ENCODE measurements around the gene TBCA. TPM values are rescaled to one million over a fixed set of nuclear protein-coding genes. Genes with fewer than 3 reads are reported as not detected.
A peak's percentile ranks its signal among the peaks of the same experiment; 100 is the strongest.

Gene TBCA, protein sequence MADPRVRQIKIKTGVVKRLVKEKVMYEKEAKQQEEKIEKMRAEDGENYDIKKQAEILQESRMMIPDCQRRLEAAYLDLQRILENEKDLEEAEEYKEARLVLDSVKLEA
- total RNA-seq: 100 to 1,000 TPM; 163 to 167 TPM

DNA sequence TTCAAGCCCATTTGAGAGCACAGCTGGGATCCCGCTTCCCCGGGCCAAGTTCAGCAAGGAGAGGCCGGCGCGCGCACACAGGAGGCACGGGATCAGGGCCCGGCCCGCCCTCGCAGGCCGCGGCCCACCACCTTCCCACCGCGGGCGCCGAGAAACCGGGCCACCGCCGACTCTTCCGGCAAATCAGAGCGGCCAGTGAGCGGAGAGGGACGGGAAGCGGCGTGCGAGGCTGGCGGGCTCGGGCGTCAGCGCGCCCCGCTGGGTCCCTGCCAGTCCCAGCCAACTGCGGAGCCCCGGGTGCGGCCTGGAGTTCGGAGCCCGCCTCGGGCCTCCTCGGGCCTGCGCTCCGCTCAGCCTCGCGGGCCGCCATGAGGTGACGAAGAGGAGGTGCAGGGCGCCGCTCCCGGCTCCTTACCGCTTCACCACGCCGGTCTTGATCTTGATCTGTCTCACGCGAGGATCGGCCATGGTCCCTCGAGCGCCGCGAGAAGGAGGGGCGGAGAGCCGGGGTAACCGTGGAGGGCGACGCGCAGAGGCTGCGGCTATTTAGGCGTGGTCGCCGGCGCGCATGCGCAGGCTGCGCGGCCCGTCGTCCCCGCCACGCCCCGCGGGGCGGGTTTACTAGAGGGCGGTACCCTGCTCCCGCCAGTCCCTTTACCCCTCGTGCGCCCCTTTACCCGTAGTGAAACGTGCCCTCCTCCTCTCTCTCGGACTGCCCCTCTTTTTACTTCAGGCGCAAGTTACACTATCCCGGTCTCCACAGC is at the start of gene TBCA:
TSS of gene TBCA (minus strand) at position 550 of the 764 bp plus-strand sequence. CDS start at position 468, 82 bp downstream.
- Mint-ChIP-seq H3K4me1 (peaks cover 52% of the 10 kb centered on the region), H3K27ac (peak within 1 kb of the TSS; percentile 96), H3K4me3 (peak within 1 kb of the TSS; percentile 83), H3K27me3 (no peaks in the 10 kb centered on the region), H3K36me3 (ENCODE audit: low read depth) (peaks cover 28% of the 10 kb centered on the region), H3K9me3 (no peaks in the 10 kb centered on the region)
- ChIA-PET POLR2A (no interaction called here), CTCF (no interaction called here)
- DNase-seq: peak; percentile 91

DNA sequence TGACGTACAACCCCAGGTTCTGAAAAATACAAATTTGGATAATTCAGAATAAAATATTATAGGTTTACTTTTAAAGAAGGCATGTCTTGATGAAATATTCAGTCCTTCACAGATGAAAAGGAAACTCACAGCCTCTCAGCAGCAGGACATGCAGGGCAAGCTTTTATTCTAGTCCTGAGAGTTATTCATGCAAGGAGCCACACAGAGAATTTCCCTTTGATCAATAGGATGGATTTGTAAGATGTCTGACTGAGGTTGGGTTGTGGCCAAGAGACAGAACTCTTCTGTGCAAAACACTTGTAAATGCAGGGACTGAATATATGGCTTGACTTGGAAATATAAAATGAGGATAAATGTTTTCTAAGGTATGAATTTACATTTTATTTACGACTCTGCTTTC is 48.8 kb upstream of the TBCA start:
- ChIA-PET POLR2A (no interaction called here), CTCF (interaction anchor here (1.2 kb wide), 1 partner anchor 32 kb away, joined by 3 read pairs; no protein-coding TSS in a partner anchor)
- no peaks in the 10 kb centered on the region for H3K4me1 Mint-ChIP-seq
- H3K9me3 Mint-ChIP-seq: no peaks in the 10 kb centered on the region
- DNase-seq: no peak
- H3K36me3 Mint-ChIP-seq (ENCODE audit: low read depth): no peaks in the 10 kb centered on the region
- H3K27me3 Mint-ChIP-seq: peaks cover 23% of the 10 kb centered on the region
- H3K4me3 Mint-ChIP-seq: no peak overlapping the region
- H3K27ac Mint-ChIP-seq: no peak overlapping the region

DNA sequence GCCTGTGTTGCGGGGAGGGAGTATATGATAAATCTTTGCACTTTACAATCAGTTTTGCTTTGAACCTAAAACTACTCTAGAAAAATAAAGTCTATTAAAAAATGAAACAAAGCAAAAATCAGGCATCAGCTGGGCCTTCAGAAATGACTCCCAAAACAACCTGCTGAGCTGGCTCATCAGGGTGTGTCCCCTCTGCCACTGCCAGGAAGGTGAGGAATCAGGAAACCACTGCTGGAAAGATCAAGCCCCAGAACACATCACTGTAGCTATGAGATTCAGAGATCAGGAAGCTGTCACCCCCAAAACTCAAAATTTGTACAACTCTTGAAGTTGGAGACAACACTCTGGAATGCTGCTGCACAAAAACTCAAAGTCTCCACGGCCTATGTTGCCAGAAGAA is 40.5 kb upstream of the TBCA start:
- no peaks in the 10 kb centered on the region for H3K36me3 Mint-ChIP-seq (ENCODE audit: low read depth)
- H3K9me3 Mint-ChIP-seq: no peaks in the 10 kb centered on the region
- CTCF ChIA-PET: no interaction called here
- H3K27ac Mint-ChIP-seq: no peak overlapping the region
- no peaks in the 10 kb centered on the region for H3K4me1 Mint-ChIP-seq
- no peak overlapping the region for H3K4me3 Mint-ChIP-seq
- no peaks in the 10 kb centered on the region for H3K27me3 Mint-ChIP-seq
- POLR2A ChIA-PET: no interaction called here
- no peak for DNase-seq

DNA sequence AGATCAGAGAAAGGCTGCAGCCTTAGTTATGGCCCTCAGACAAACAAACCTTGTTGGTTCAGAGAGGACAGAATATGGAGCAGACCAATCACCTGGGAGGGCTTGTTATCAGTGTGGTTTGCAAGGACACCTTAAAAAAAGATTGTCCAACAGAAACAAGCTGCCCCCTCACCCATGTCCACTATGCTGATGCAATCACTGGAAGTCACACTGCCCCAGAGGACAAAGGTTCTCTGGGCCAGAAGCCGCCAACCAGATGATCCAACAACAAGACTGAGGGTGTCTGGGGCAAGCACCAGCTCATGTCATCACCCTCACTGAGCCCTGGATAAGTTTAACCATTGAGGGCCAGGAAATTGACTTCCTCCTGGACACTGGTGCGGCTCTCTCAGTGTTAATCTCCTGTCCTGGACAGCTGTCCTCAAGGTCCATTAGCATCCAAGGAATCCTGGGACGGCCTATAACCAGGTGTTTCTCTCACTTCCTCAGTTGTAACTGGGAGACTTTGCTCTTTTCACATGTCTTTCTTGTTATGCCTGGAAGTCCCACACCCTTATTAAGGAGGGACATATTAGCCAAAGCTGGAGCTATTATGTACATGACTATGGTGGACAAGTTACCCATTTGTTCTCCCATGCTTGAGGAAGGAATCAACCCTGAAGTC is 36.9 kb upstream of the TBCA start:
- Mint-ChIP-seq H3K36me3 (ENCODE audit: low read depth) (no peaks in the 10 kb centered on the region), H3K4me3 (no peak overlapping the region), H3K27me3 (no peaks in the 10 kb centered on the region), H3K4me1 (no peaks in the 10 kb centered on the region), H3K27ac (no peak overlapping the region), H3K9me3 (peaks cover 19% of the 10 kb centered on the region)
- CTCF ChIA-PET: no interaction called here
- DNase-seq: no peak
- POLR2A ChIA-PET: no interaction called here

DNA sequence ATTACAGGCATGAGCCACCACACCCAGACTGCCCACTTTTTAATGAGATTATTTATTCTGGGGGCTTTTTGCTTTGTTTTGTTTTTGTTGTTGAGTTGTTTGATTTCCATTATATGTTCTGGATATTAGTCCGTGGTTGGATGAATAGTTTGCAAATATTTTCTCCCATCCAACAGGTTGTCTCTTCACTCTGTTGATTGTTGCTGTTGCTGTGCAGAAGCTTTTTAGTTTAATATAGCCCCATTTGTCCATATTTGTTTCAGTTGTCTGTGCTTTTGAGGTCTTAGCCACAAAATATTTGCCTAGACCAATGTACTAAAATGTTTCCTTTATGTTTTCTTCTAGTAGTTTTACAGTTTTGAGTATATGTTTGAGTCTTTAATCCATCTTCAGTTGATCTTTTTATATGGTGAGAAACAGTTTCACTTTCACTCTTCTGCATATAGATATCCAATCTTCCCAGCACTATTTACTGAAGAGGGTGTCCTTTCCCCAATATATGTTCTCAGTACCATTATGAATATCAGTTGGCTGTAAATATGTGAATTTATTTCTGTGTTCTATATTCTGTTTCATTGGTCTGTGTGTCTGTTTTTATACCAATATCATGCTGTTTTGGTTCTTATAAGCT is 30.2 kb upstream of the TBCA start:
- CTCF ChIA-PET: no interaction called here
- peak overlapping the region; percentile 21 for H3K4me3 Mint-ChIP-seq

DNA sequence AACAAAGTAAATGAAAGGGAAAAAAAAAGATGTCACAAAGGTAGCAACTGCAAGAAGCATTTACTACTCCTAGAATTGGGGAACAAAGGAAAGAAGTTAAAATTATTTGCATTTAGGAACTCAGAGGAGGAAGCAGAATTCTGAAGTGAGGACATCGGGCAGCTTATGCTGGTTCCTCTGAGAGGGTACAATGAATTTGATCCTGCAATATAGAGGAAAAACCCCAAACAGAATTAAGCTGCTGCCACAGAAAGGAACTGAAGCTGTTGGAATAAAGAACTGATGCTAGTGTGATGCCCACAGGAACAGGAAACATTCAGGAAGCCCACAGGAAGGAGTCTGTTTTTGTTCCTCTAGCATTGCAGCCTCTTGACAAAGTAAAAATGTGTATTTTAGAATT is 22.3 kb upstream of the TBCA start:
- DNase-seq: no peak
- H3K9me3 Mint-ChIP-seq: peaks cover 16% of the 10 kb centered on the region
- H3K4me1 Mint-ChIP-seq: peaks cover 5% of the 10 kb centered on the region
- ChIA-PET POLR2A (no interaction called here), CTCF (no interaction called here)
- peaks cover 42% of the 10 kb centered on the region for H3K27me3 Mint-ChIP-seq
- no peaks in the 10 kb centered on the region for H3K36me3 Mint-ChIP-seq (ENCODE audit: low read depth)
- no peak overlapping the region for H3K27ac Mint-ChIP-seq
- H3K4me3 Mint-ChIP-seq: no peak overlapping the region

More for the DNA sequence above, 30.2 kb upstream of the TBCA start:
- POLR2A ChIA-PET: no interaction called here
- H3K36me3 Mint-ChIP-seq (ENCODE audit: low read depth): no peaks in the 10 kb centered on the region
- H3K27me3 Mint-ChIP-seq: peaks cover 7% of the 10 kb centered on the region
- peaks cover 10% of the 10 kb centered on the region for H3K4me1 Mint-ChIP-seq
- no peak for DNase-seq
- H3K9me3 Mint-ChIP-seq: peaks cover 25% of the 10 kb centered on the region
- H3K27ac Mint-ChIP-seq: peak overlapping the region; percentile 76

DNA sequence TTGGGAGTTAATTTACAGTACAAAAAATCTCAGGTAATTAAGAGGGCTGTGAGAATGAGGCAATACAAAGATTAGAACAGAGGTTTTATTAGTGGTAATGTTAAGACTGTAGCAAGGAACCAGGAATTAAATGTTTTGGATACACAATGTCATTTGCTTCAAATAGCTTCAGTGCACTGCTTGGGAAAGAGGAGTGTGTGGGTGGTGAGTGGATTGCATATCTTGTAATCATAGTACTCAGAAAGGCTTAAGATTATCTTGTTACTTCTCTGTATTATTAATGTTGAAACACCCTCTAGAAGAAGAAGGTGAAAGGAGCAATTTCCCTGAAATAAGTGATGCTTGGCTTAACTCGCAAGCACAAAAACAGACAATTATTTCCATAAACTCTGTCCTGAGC is 21.0 kb upstream of the TBCA start:
- CTCF ChIA-PET: no interaction called here
- no peaks in the 10 kb centered on the region for H3K36me3 Mint-ChIP-seq (ENCODE audit: low read depth)

DNA sequence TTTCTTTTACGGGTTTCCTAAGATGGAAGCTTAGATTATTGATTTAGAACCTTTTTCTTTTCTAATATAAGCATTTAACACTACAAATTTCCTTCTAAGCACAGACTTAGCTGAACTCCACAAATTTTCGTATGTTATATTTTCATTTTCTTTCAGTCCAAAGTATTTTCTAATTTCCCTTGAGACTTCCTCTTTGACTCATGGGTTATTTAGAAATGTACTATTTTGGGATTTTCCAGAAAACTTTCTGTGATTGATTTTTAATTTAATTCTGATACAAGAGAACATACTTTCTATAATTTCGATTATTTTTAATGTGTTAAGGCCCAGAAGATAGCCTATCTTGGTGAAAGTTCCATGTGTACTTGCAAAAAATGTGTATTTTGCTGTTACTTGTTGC is 19.7 kb upstream of the TBCA start:
- Mint-ChIP-seq H3K36me3 (ENCODE audit: low read depth) (no peaks in the 10 kb centered on the region), H3K9me3 (peaks cover 6% of the 10 kb centered on the region), H3K27me3 (peaks cover 46% of the 10 kb centered on the region), H3K4me1 (peaks cover 5% of the 10 kb centered on the region), H3K27ac (no peak overlapping the region), H3K4me3 (no peak overlapping the region)
- no peak for DNase-seq
- ChIA-PET POLR2A (no interaction called here), CTCF (no interaction called here)

More for the DNA sequence above, 21.0 kb upstream of the TBCA start:
- DNase-seq: no peak
- peaks cover 11% of the 10 kb centered on the region for H3K9me3 Mint-ChIP-seq
- H3K27ac Mint-ChIP-seq: no peak overlapping the region
- H3K27me3 Mint-ChIP-seq: peaks cover 40% of the 10 kb centered on the region
- peaks cover 5% of the 10 kb centered on the region for H3K4me1 Mint-ChIP-seq
- POLR2A ChIA-PET: no interaction called here
- H3K4me3 Mint-ChIP-seq: no peak overlapping the region

DNA sequence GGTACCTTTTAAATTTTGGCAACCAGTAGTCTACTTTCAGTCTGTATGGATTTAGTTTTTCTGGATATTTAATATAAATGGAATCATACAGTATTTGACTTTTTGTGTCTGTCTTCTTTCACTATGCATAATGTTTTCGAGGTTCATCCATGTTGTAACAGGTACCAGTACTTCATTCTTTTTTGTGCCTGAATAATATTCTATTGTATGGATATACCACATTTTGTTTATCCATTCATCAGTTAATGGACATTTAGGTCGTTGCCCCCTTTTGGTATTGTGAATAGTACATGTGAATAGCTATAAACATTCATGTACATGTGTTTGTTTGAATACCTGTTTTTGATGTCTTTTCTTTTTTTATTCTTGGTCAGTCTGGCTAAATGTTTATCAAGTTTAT is 19.1 kb upstream of the TBCA start:
- peaks cover 6% of the 10 kb centered on the region for H3K9me3 Mint-ChIP-seq
- ChIA-PET POLR2A (no interaction called here), CTCF (no interaction called here)
- H3K4me1 Mint-ChIP-seq: peaks cover 5% of the 10 kb centered on the region
- H3K4me3 Mint-ChIP-seq: no peak overlapping the region
- peaks cover 44% of the 10 kb centered on the region for H3K27me3 Mint-ChIP-seq
- DNase-seq: no peak
- H3K27ac Mint-ChIP-seq: no peak overlapping the region
- H3K36me3 Mint-ChIP-seq (ENCODE audit: low read depth): no peaks in the 10 kb centered on the region

DNA sequence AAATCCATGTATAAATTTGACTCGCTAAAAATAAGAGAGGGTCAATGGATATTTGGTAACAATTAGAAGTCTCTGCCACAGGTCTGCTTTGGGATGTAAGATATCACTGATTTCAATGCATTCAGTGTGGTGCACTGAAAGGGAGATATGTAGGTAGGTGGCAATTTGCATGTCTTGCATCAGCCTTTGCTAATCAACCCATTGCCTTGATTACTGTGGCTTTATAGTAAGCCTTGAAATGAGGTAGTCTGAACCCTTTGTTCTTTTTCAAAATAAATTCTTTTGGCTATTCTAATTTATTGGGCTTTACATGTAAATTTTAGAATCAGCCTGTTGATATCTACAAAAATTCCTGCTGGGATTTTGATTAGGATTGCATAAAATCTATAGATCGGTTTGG is 15.8 kb upstream of the TBCA start:
- DNase-seq: no peak
- Mint-ChIP-seq H3K27me3 (peaks cover 30% of the 10 kb centered on the region), H3K36me3 (ENCODE audit: low read depth) (no peaks in the 10 kb centered on the region), H3K4me3 (no peak overlapping the region), H3K4me1 (no peaks in the 10 kb centered on the region), H3K9me3 (peaks cover 6% of the 10 kb centered on the region), H3K27ac (no peak overlapping the region)
- POLR2A ChIA-PET: no interaction called here
- CTCF ChIA-PET: no interaction called here

DNA sequence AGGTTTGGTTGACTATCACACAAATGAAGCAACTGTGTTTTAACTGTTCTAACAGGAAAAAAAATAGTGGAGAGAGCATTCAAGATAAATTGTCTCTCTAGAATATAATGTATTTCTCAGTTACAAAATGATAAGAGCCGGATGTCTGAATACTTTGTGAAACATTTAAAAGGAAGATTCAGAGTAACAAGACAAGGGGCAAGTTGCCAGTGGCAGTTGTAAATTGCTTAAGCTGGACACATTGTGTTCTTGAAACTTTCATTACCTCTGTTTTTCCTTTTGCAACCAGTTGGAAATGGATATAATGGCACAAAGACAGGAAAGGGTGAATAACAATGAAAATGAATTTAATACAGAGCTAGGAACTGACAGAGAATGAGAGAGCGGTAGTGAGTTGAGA is 15.2 kb upstream of the TBCA start:
- no peaks in the 10 kb centered on the region for H3K4me1 Mint-ChIP-seq
- no peak overlapping the region for H3K27ac Mint-ChIP-seq
- CTCF ChIA-PET: no interaction called here
- no peaks in the 10 kb centered on the region for H3K36me3 Mint-ChIP-seq (ENCODE audit: low read depth)
- H3K9me3 Mint-ChIP-seq: peaks cover 6% of the 10 kb centered on the region
- no peak overlapping the region for H3K4me3 Mint-ChIP-seq
- POLR2A ChIA-PET: no interaction called here
- DNase-seq: no peak
- peaks cover 25% of the 10 kb centered on the region for H3K27me3 Mint-ChIP-seq

DNA sequence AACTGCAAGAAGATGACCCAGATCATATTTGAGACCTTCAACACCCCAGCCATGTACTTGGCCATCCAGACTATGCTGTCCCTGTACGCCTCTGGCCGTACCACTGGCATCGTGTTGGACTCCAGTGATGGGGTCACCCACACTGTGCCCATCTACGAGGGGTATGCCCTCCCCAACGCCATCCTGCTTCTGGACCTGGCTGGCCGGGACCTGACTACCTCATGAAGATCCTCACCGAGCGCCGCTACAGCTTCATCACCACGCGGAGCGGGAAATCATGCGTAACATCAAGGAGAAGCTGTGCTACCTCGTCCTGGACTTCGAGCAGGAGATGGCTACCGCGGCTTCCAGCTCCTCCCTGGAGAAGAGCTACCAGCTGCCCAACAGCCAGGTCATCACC is 9.1 kb upstream of the TBCA start:
- DNase-seq: no peak
- peaks cover 6% of the 10 kb centered on the region for H3K27me3 Mint-ChIP-seq
- POLR2A ChIA-PET: no interaction called here
- no peaks in the 10 kb centered on the region for H3K4me1 Mint-ChIP-seq
- no peak overlapping the region for H3K4me3 Mint-ChIP-seq
- CTCF ChIA-PET: no interaction called here
- no peaks in the 10 kb centered on the region for H3K9me3 Mint-ChIP-seq
- no peaks in the 10 kb centered on the region for H3K36me3 Mint-ChIP-seq (ENCODE audit: low read depth)
- no peak overlapping the region for H3K27ac Mint-ChIP-seq

DNA sequence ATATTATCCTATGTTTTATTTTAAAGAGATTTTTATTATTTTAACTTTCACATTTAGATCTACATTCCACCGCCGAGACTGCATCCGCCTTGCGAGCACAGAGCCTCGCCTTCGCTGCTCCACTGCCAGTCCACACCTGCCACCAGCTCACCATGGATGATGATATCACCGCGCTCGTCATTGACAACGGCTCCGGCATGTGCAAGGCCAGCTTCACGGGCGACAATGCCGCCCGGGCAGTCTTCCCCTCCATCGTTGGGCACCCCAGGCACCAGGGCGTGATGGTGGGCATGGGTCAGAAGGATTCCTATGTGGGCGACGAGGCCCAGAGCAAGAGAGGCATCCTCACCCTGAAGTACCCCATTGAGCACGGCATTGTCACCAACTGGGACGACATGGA is 8.6 kb upstream of the TBCA start:
- Mint-ChIP-seq H3K27me3 (peaks cover 4% of the 10 kb centered on the region), H3K4me3 (no peak overlapping the region), H3K4me1 (no peaks in the 10 kb centered on the region), H3K27ac (no peak overlapping the region), H3K36me3 (ENCODE audit: low read depth) (no peaks in the 10 kb centered on the region), H3K9me3 (no peaks in the 10 kb centered on the region)
- ChIA-PET CTCF (no interaction called here), POLR2A (no interaction called here)
- DNase-seq: no peak
